Measurements from ENCODE around the gene INSR.

DNA sequence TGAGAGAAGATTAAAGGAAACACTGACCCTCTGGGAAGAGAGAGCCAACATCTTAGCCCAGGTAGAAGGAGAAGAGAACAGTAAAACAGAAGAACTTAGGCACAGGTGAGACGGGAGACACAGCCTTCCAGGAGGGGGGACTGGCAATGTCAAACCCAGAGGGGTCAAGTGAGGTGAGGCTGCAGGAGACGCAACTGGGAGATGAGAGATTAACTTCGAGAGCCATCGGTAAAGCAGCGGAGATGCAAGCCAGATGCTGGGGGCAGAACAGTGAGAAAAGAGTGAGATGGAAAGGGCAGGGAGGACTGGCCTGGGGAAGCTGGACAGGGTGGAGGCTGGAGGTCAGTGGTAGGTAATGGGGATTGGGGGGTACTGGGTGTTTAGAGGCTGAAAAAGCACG is 5.2 kb downstream of the INSR start:
- TF ChIP-seq, protein P1, sequence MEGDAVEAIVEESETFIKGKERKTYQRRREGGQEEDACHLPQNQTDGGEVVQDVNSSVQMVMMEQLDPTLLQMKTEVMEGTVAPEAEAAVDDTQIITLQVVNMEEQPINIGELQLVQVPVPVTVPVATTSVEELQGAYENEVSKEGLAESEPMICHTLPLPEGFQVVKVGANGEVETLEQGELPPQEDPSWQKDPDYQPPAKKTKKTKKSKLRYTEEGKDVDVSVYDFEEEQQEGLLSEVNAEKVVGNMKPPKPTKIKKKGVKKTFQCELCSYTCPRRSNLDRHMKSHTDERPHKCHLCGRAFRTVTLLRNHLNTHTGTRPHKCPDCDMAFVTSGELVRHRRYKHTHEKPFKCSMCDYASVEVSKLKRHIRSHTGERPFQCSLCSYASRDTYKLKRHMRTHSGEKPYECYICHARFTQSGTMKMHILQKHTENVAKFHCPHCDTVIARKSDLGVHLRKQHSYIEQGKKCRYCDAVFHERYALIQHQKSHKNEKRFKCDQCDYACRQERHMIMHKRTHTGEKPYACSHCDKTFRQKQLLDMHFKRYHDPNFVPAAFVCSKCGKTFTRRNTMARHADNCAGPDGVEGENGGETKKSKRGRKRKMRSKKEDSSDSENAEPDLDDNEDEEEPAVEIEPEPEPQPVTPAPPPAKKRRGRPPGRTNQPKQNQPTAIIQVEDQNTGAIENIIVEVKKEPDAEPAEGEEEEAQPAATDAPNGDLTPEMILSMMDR (IDR thresholded peaks at IDR 0.05) = no peak
- TF ChIP-seq, protein P2, sequence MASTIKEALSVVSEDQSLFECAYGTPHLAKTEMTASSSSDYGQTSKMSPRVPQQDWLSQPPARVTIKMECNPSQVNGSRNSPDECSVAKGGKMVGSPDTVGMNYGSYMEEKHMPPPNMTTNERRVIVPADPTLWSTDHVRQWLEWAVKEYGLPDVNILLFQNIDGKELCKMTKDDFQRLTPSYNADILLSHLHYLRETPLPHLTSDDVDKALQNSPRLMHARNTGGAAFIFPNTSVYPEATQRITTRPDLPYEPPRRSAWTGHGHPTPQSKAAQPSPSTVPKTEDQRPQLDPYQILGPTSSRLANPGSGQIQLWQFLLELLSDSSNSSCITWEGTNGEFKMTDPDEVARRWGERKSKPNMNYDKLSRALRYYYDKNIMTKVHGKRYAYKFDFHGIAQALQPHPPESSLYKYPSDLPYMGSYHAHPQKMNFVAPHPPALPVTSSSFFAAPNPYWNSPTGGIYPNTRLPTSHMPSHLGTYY (CRISPR knock-in tag; IDR thresholded peaks at IDR 0.05) = no peak
- no peak for TF ChIP-seq USF2 (CRISPR knock-in tag; IDR thresholded peaks at IDR 0.05)
- no peak for TF ChIP-seq ESRRA (CRISPR knock-in tag; IDR thresholded peaks at IDR 0.05; ENCODE audit: borderline replicate concordance)
- no peak for TF ChIP-seq ZBTB21 (CRISPR knock-in tag; IDR thresholded peaks at IDR 0.05; ENCODE audit: borderline replicate concordance)
- TF ChIP-seq JUN (CRISPR knock-in tag; IDR thresholded peaks at IDR 0.05) = no peak
- TF ChIP-seq PRDM15 (CRISPR knock-in tag; IDR thresholded peaks at IDR 0.05) = no peak
- no peak for TF ChIP-seq USF1 (CRISPR knock-in tag; IDR thresholded peaks at IDR 0.05)
- TF ChIP-seq, protein P3, sequence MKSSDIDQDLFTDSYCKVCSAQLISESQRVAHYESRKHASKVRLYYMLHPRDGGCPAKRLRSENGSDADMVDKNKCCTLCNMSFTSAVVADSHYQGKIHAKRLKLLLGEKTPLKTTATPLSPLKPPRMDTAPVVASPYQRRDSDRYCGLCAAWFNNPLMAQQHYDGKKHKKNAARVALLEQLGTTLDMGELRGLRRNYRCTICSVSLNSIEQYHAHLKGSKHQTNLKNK (CRISPR knock-in tag; IDR thresholded peaks at IDR 0.05) = no peak
- TF ChIP-seq TEAD1 (CRISPR knock-in tag; IDR thresholded peaks at IDR 0.05) = no peak

All from WTC11 (cell line).